ENCODE data around the gene MCTP1. TPM values are rescaled to one million over a fixed set of nuclear protein-coding genes. Genes with fewer than 3 reads are reported as not detected.

Gene MCTP1
- total RNA-seq, 4 donors from 2014 or later = 28.7 to 117 (median 48.2) TPM

- no peak for TF ChIP-seq CTCF (IDR thresholded peaks at IDR 0.05)
- TF ChIP-seq EP300 (IDR thresholded peaks at IDR 0.05) = no peak
- TF ChIP-seq POLR2A (IDR thresholded peaks at IDR 0.05) = no peak
- 17 to 39% methylated on average over 2 of the region's 2 CpGs for WGBS, 2 donors
- H3K36me3 ChIP-seq = peaks cover 0 to 12% (median 0%) of the 10 kb centered on the region in 3 donors
- DNase-seq (ENCODE audit: low spot score in 2 of 2) = no peak
- no peak overlapping the region for H3K4me3 ChIP-seq
- no peaks in the 10 kb centered on the region for H3K27me3 ChIP-seq
- no peak overlapping the region for H3K27ac ChIP-seq
- H3K4me1 ChIP-seq = no peaks in the 10 kb centered on the region
- no peaks in the 10 kb centered on the region for H3K9me3 ChIP-seq
Observed at GRCh38 chr5:94707359-94707758, 577.5 kb downstream of the MCTP1 start.

- TF ChIP-seq CTCF (IDR thresholded peaks at IDR 0.05) (no peak), POLR2A (IDR thresholded peaks at IDR 0.05) (no peak)
- no peaks in the 10 kb centered on the region for H3K27me3 ChIP-seq
- 52 to 56% methylated on average over 1 of the region's 1 CpG for WGBS, 2 donors
- no peak overlapping the region for H3K4me3 ChIP-seq
- no peak overlapping the region for H3K27ac ChIP-seq
- H3K9me3 ChIP-seq = no peaks in the 10 kb centered on the region
- DNase-seq (ENCODE audit: low spot score in 2 of 2) = no peak
- no peaks in the 10 kb centered on the region for H3K4me1 ChIP-seq
- H3K36me3 ChIP-seq = peaks cover 0 to 12% (median 0%) of the 10 kb centered on the region in 3 donors
Observed at GRCh38 chr5:94705427-94705826, 579.5 kb downstream of the MCTP1 start.

GRCh38 chr5:94702729-94703128 lies 582.2 kb downstream of the MCTP1 start:
- no peaks in the 10 kb centered on the region for H3K9me3 ChIP-seq
- no peak for TF ChIP-seq EP300 (IDR thresholded peaks at IDR 0.05)
- TF ChIP-seq CTCF (IDR thresholded peaks at IDR 0.05) = no peak
- no peak for TF ChIP-seq POLR2A (IDR thresholded peaks at IDR 0.05)
- H3K4me3 ChIP-seq = no peak overlapping the region
- H3K4me1 ChIP-seq = no peaks in the 10 kb centered on the region
- H3K27me3 ChIP-seq = no peaks in the 10 kb centered on the region
- no peaks in the 10 kb centered on the region for H3K36me3 ChIP-seq
- no peak overlapping the region for H3K27ac ChIP-seq
- DNase-seq (ENCODE audit: low spot score in 2 of 2) = no peak
- 94 to 96% methylated on average over 1 of the region's 1 CpG for WGBS, 2 donors

GRCh38 chr5:94700592-94700991 lies 584.3 kb downstream of the MCTP1 start:
- H3K27ac ChIP-seq = no peak overlapping the region
- no peaks in the 10 kb centered on the region for H3K27me3 ChIP-seq
- H3K4me1 ChIP-seq = no peaks in the 10 kb centered on the region
- no peak for TF ChIP-seq EP300 (IDR thresholded peaks at IDR 0.05)
- no peak for TF ChIP-seq POLR2A (IDR thresholded peaks at IDR 0.05)
- no peak for TF ChIP-seq CTCF (IDR thresholded peaks at IDR 0.05)
- no peaks in the 10 kb centered on the region for H3K36me3 ChIP-seq
- H3K4me3 ChIP-seq = no peak overlapping the region
- H3K9me3 ChIP-seq = no peaks in the 10 kb centered on the region
- 94 to 96% methylated on average over 1 of the region's 1 CpG for WGBS, 2 donors
- DNase-seq (ENCODE audit: low spot score in 2 of 2) = no peak

- Histone ChIP-seq H3K4me3 (no peak overlapping the region), H3K27me3 (no peaks in the 10 kb centered on the region), H3K4me1 (peaks cover 0 to under 1% (median 0%) of the 10 kb centered on the region in 4 donors), H3K36me3 (no peaks in the 10 kb centered on the region), H3K27ac (no peak overlapping the region), H3K9me3 (no peaks in the 10 kb centered on the region)
- DNase-seq (ENCODE audit: low spot score in 2 of 2) = no peak
- TF ChIP-seq POLR2A (IDR thresholded peaks at IDR 0.05) = no peak
- TF ChIP-seq CTCF (IDR thresholded peaks at IDR 0.05) = no peak
- no peak for TF ChIP-seq EP300 (IDR thresholded peaks at IDR 0.05)
- 91 to 95% methylated on average over 2 of the region's 2 CpGs for WGBS, 2 donors
Observed at GRCh38 chr5:94699562-94699961, 585.3 kb downstream of the MCTP1 start.

All from tibial nerve (tissue), 4 donors.